T-helper 9 cell (primary cell): ENCODE results near the gene SLC30A2.
"Not testable (repeated sequence)": the region's sequence is repeated elsewhere in the genome, so short reads cannot be mapped to it uniquely, and the experiment has no call there.

ENCODE experiments used
- DNase-seq: peaks from one replicate; pipeline ENCODE4 v3.0.0-alpha.2; 2020
- total RNA-seq, 2 donors: gene quantifications; one replicate each; lab custom pipeline; 2026; lab: John Stamatoyannopoulos, UW

The SLC30A2 gene
- 0 reads per million in 2 donors for total RNA-seq

GRCh38 chr1:26045722-26046245 is at the start of gene SLC30A2:
Gene SLC30A2, minus strand, starts transcription at chr1:26046118. Its CDS starts 222 bp downstream, at chr1:26045896.
- DNase-seq, result no peak

DNA sequence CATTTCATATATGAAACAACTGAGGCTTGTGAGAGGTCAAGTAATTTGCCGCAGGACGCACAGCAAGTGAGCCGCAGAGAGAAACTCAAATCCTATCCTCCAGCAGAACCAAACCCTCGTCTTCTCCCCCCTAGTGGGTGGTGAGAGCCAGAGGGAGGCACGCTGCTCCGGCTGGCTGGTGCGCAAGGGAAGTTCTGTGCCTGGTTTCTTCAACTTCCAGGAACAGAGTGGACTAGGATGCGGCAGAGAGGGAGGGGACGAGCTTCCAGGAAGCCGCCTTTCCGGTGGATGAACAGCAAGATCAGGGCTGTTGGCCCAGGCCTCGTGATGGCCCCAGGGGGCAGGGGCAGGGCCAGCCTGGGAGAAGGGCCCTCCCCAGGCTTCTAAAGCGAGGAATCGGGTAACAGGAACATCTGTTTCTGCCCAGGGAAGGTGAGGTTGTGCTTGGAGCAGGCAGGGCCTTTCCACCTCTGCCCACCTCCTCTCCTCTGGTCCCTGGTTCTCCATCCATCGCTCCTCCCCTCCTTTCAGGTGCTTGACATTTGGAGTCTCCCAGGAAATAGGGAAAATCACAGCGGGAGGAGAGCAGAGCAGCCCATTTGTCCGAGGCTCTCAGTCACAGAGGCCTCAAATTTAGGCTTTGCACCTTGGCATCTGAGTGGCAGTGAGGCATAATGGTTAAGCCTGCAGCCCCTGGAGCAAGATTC is 48.9 kb upstream of the SLC30A2 start:
- DNase-seq, result no peak

GRCh38 chr1:26094076-26094669 is 48.3 kb upstream of the SLC30A2 start:
- no peak for DNase-seq

- DNase-seq, result not testable (repeated sequence)
Observed at GRCh38 chr1:26093569-26093968, 47.7 kb upstream of the SLC30A2 start.

- DNase-seq, result no peak
Observed at GRCh38 chr1:26092422-26092821, 46.5 kb upstream of the SLC30A2 start.

DNA sequence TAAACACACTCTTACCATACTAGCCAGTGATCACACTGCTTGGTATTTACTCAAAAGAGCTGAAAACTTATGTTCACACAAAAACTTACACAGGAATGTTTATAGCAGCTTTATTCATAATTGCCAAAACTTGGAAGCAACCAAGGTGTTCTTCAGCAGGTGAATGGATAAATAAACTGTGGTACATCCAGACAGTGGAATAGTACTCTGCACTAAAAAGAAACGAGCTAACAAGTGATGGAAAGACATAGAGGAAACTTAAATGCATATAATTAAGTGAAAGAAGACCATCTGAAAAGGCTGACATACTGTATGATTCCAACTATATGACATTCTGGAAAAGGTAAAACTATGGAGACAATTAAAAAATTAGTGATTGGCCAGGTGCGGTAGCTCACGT is 45.0 kb upstream of the SLC30A2 start:
- DNase-seq, result no peak

DNA sequence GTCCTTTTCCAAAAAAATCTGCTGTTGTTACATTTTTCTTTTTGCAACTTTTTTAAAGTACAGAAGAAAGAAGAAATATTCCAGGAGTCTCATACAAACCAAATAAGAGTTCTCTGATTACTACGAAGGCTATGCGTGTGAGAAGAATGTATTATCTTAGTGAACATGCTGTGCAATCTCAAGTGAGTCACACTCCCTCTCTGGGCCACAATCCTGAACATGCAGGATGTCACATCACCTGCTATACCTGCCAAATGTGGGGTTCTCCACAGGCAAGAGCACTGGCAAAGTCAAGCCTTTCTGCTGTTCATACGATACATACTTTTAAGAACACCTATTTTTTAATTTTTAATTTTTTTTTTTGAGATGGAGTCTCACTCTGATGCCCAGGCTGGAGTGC is 43.2 kb upstream of the SLC30A2 start:
- DNase-seq, result no peak

DNA sequence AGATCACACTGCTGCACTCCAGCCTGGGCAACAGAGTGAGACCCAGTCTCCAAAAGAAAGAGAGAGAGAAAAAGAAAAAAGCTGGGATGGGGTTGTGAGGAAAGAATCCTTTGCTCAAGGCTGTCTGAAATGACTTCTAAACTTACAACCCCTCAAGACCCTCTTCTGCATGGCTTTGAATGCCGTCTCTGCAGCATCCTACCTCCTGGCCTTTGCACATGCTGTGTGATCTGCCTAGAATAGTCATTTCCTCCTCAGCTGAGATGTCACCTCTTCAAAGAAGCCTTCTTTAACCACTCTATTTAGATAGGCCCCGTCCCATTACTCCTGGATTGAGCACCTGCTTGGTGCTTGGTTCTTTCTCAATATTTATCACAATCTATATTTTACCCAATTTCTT is 38.9 kb upstream of the SLC30A2 start:
- no peak for DNase-seq

DNA sequence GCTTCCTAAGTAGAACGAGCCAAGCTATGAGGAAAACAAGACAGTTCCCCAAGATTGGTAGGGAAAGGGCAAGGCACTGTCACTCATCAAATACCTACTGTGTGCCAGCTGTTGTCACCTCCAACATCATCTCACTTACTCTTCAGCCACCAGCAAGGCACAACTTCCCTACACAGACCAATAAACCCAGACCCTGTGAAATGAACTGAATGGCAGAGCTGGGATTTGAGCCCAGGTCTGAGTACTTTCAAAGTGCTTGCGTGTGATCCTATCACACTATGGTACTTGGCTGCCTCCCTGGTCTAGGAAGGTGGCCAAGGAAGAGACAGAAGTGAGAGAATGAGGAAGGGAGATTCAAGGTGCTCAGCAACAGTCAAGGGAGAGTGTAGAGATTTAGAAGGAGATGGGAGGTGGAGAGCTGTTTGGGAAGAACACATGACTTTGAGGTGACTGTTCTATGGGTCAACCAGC is 38.2 kb upstream of the SLC30A2 start:
- DNase-seq, result no peak

DNA sequence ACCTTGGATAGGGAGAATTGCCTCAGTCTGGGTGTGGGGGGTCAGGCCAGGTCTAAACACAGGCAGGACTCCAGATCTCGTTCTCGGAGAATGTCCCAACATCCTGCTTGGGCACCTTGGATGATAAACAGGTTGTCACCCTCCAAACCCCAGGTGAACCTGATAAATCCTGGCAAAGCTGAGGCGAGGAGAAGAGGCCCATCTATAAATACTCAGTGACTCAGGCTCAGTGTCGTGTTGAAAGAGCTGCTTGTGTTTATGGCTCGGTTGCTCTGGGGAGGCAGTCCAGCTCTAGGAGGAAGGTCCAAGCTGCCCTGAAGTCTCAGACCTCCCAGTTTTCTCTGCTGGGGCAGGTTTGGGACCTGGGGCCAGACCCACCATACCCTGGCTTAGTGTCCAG is 37.3 kb upstream of the SLC30A2 start:
- no peak for DNase-seq

DNA sequence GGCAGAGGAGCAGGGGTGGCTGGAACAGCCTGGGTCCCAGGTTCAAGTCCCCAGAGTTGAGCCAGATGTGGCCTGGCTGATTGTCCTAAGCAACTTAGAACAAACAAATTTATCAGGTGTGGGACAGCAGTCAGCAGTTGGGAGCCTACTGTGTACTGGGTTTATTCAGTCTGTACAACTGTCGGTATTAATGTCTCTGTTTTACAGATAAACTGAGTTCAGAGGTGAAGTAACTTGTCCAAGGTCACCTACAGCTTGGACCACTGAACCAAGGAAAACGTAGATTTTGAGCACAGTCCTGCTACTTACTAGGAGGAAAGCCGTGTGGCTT is 36.1 kb upstream of the SLC30A2 start:
- DNase-seq, result no peak

GRCh38 chr1:26081267-26082019 is 35.5 kb upstream of the SLC30A2 start:
- DNase-seq, result no peak

GRCh38 chr1:26079960-26080814 is 34.3 kb upstream of the SLC30A2 start:
- no peak for DNase-seq

- no peak for DNase-seq
Observed at GRCh38 chr1:26079178-26079563, 33.3 kb upstream of the SLC30A2 start.

DNA sequence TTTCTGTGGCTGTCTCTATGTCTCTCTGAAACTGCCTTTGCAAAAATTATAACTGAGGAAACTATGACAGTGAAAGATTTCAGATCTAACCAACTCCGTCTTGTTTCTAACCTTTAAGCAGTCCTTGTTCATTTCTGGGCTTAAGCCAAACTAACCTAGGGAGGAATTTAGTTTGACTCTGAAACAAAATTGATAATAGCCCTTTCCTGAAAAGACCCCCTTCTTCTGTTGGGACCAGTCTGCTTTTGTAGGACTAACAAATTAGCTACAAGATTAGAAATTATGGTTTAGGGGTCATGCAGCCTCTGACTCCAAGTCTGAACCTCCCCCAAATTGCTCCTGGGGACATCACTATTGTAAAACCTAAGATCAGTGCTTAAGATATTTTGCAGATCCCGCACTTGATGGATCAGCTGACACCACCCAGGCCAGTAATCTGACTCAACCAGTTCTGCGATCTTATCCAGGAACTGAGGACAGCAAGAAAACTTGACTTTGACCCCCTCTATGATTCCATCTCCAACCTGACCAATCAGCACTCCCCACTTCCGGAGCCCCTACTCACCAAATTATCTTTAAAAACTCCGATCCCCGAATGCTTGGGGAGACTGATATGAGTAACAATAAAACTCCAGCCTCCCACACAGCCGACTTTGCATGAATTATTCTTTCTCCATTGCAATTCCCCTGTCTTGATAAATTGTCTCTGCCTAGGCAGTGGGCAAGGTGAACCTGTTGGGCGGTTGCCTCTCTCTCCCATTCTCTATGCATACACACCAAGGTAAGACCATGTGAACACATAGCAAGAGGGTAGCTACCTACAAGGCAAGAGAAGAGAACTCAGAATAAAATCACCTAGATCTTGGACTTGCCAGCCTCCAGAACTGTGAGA is 32.6 kb upstream of the SLC30A2 start:
- DNase-seq, result no peak

DNA sequence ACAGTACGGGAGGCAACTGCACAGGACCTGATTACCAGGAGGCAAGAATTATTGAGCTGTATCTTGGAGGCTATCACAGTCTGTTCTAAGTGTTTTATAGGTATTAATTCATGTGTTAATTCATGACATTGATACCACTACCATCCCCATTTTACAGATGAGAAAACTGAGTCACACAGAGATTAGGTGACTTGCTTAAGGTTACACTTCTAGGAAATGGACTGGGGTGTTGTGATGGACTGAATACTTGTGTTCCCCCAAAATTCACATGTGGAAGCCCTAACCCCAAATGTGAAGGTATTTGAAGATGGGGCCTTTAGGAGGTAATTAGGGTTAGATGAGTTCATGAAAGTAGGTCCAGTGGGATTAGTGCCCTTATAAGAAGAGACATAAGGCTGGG is 31.6 kb upstream of the SLC30A2 start:
- DNase-seq, result no peak

DNA sequence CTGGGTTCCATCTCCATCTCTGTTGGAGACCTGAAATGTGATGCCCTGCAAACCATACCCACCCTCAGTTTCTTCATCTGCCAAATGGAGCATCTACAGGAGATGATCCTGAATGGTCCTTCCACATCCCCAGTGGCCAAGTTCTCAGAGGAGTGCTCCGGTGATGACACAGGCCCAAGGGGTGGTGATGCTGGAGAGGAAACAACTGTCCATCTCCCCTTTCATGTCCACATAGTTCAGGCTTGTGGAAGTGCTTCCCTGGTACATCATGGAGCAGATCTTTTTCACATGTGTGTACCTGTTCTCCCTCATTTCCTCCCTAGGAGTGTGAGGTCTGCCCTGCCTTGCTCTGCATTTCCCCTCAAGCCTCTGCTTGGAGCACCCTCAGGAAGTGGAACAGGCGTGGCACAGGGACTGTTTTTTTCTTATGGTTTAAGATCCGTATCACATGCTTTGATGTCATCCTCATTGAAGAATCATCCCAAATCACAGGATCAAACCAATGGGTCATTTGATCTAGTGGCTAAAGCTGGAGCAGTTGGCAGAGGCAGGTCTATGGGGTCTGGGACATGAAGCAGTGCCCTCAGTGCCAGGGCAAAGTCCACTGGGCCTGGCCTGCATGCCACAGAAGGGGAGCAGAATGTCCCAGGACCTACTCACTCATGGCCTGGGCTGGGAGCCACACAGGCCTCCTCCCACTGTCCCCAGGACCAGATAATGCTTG is 29.7 kb upstream of the SLC30A2 start:
- DNase-seq, result no peak

GRCh38 chr1:26072305-26072704 is 26.4 kb upstream of the SLC30A2 start:
- DNase-seq, result no peak

DNA sequence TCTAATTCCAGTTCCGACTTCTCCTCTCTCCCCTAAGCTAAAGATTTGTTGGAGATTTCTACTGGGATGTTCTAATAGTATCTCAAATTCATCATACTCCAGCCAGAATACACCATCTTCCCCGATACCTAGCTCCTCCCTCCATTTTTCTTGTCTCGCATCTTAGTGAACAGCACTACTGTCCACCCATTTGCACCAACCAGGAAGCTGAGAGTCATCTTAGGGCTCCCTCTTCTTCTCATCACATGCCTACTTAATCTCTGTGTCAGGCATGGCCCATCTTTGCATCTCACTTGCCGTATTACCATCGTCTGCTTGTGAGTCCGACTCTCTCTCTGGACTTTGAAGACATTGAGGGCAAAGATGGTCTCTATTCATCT is 25.0 kb upstream of the SLC30A2 start:
- no peak for DNase-seq

DNA sequence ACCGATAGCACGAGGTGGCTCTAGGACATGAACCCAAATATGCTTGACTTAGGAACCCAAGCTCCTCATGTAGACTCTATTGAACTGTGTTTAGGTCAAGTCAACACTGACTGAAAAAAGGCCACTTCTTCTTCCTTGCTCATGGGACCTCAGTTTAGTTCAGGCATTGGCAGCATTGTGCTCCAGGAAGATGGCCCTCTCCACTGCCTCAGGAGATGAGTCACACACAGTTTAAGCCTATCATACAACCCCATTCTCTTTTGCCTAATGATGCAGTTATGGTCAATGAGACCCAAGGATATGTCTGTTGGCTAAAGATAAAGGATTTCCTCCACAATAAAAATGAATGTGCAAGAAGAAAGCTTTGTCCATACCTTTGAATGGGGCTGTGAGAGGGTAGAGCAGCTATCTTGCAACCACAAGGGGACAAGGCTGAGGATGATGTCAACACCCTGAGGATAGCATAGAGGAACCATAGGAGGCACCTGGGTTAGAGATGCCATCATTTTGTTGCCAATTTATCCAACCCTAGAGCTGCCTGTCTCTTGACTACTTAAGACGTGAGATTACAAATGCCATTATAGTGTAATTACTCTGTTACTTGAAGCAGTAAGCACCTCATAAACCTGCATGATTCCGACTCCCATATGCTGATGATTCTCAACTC is 24.5 kb upstream of the SLC30A2 start:
- DNase-seq, result no peak

- no peak for DNase-seq
Observed at GRCh38 chr1:26069941-26070295, 24.0 kb upstream of the SLC30A2 start.
